Panc1 (cell line): Measurements from ENCODE around the gene SUSD4. TPM values are rescaled to one million over a fixed set of nuclear protein-coding genes. Genes with fewer than 3 reads are reported as not detected.

ENCODE experiments used
- ATAC-seq: fragments of 200-7000 bp; cut with Tn5 transposase; 2 replicates; pipeline ENCODE4 v1.9.1; 2020; ENCODE audit warnings: mild to moderate bottlenecking, moderate library complexity
- BruUV-seq: library from RNA; stranded (reverse); fragments of 400-500 nt; replicated peaks from 2 replicates; lab custom pipeline; 2021; lab: Mats Ljungman, UMichigan
- CTCF ChIA-PET: fragments of 300-600 bp; sonication (Branson Sonifier 250); formaldehyde crosslinking; loops from one replicate; lab custom pipeline; 2022; ENCODE audit warnings: antibody characterized with exemption; lab: Charles Lee
- POLR2A ChIA-PET: fragments of 300-600 bp; sonication (Branson Sonifier 250); formaldehyde crosslinking; loops from one replicate; lab custom pipeline; 2022; ENCODE audit warnings: antibody characterized with exemption; lab: Charles Lee
- DNase-seq: peaks from one replicate; pipeline ENCODE4 v3.0.0-alpha.2; 2010; ENCODE audit warnings: low read depth, low spot score
- H3K27ac ChIP-seq: 2 replicates; pipeline ENCODE4 v1.5.1; 2011; ENCODE audit warnings: mild to moderate bottlenecking, low read length, inconsistent platforms
- H3K27me3 ChIP-seq: fragments of 200-500 bp; sonication (Bioruptor generic); 2 replicates; pipeline ENCODE4 v1.6.0; 2014; ENCODE audit warnings: low read length, inconsistent platforms; ENCODE audit not compliant: control insufficient read depth, insufficient read depth
- H3K36me3 ChIP-seq: fragments of 200-500 bp; sonication (Bioruptor generic); 2 replicates; pipeline ENCODE4 v1.5.1; 2014; ENCODE audit warnings: inconsistent platforms, mild to moderate bottlenecking, low read length, moderate library complexity; ENCODE audit not compliant: control insufficient read depth, insufficient read depth
- H3K4me1 ChIP-seq: 2 replicates; pipeline ENCODE4 v1.5.1; 2011; ENCODE audit warnings: inconsistent platforms, mild to moderate bottlenecking, low read length, moderate library complexity; ENCODE audit not compliant: control insufficient read depth, insufficient read depth
- H3K4me3 ChIP-seq, 2 experiments: 2 replicates each; pipeline ENCODE4 v1.5.1; 2011 to 2012; ENCODE audit warnings: low read depth in 2 of 2, low read length in 2 of 2, mild to moderate bottlenecking in 2 of 2, inconsistent platforms in 1 of 2, moderate library complexity in 1 of 2
- H3K9me3 ChIP-seq: fragments of 200-500 bp; sonication (Bioruptor generic); 2 replicates; pipeline ENCODE4 v1.5.1; 2014; ENCODE audit warnings: low read depth, mild to moderate bottlenecking, inconsistent platforms, low read length, moderate library complexity; ENCODE audit not compliant: control insufficient read depth, insufficient read depth
- POLR2AphosphoS5 ChIP-seq: IDR thresholded peaks from 2 replicates; pipeline ENCODE4 v1.6.1; 2012; ENCODE audit warnings: mild to moderate bottlenecking, low read depth, low read length, moderate library complexity
- REST ChIP-seq, 2 experiments: IDR thresholded peaks; 2 replicates each; pipeline ENCODE4 v1.6.1; 2011 to 2012; ENCODE audit warnings: low read depth in 2 of 2, control low read depth in 1 of 2, low read length in 1 of 2, mild to moderate bottlenecking in 1 of 2, moderate library complexity in 1 of 2; ENCODE audit not compliant: insufficient read depth in 1 of 2
- SIN3A ChIP-seq: IDR thresholded peaks from 2 replicates; pipeline ENCODE4 v1.6.1; 2012; ENCODE audit warnings: low read depth, mild to moderate bottlenecking, low read length, moderate library complexity, borderline replicate concordance; ENCODE audit not compliant: insufficient read depth
- TCF7L2 ChIP-seq: IDR thresholded peaks from 2 replicates; pipeline ENCODE4 v1.6.1; 2011; ENCODE audit warnings: mild to moderate bottlenecking, low read depth, low read length, inconsistent platforms
- in situ Hi-C: cut with HindIII; loops from 2 replicates; pipeline ENCODE4 v1.10.0; 2016; ENCODE audit warnings: low sequenced_read_pairs, low pct_unique_long_range_greater_than_20kb
- intact Hi-C: fragments of 100-400 bp; cut with micrococcal nuclease; formaldehyde crosslinking; loops from one replicate; pipeline ENCODE4 v1.10.0; 2022; ENCODE audit not compliant: unreplicated experiment
- total RNA-seq: library from RNA; stranded (reverse); gene quantifications from one replicate; pipeline ENCODE4 v1.2.1, GENCODE V29; 2021; ENCODE audit not compliant: unreplicated experiment
- TF ChIP-seq, protein P1 (sequence below): fragments of 450-650 bp; IDR thresholded peaks from 2 replicates; pipeline ENCODE4 v1.5.1; 2017; ENCODE audit warnings: mild to moderate bottlenecking

The SUSD4 gene
- total RNA-seq, 1 experiment from 2014 or later, result 0.28 TPM

- Histone ChIP-seq H3K36me3 (no peaks in the 10 kb centered on the region), H3K4me3 (no peak overlapping the region), H3K9me3 (no peaks in the 10 kb centered on the region), H3K27ac (no peak overlapping the region), H3K4me1 (no peaks in the 10 kb centered on the region), H3K27me3 (no peaks in the 10 kb centered on the region)
- no peak for ATAC-seq
- ChIA-PET CTCF (no interaction called here), POLR2A (no interaction called here)
- BruUV-seq, result no TSS peak
- in situ Hi-C loops (no loop called here), intact Hi-C loops (no loop called here)
- TF ChIP-seq TCF7L2, result no peak
- TF ChIP-seq POLR2AphosphoS5, result no peak
- no peak for TF ChIP-seq REST (IDR thresholded peaks at IDR 0.05; ENCODE audit: insufficient read depth in 1 of 2, low read depth in 2 of 2, low read length in 1 of 2)
- TF ChIP-seq, protein P1, sequence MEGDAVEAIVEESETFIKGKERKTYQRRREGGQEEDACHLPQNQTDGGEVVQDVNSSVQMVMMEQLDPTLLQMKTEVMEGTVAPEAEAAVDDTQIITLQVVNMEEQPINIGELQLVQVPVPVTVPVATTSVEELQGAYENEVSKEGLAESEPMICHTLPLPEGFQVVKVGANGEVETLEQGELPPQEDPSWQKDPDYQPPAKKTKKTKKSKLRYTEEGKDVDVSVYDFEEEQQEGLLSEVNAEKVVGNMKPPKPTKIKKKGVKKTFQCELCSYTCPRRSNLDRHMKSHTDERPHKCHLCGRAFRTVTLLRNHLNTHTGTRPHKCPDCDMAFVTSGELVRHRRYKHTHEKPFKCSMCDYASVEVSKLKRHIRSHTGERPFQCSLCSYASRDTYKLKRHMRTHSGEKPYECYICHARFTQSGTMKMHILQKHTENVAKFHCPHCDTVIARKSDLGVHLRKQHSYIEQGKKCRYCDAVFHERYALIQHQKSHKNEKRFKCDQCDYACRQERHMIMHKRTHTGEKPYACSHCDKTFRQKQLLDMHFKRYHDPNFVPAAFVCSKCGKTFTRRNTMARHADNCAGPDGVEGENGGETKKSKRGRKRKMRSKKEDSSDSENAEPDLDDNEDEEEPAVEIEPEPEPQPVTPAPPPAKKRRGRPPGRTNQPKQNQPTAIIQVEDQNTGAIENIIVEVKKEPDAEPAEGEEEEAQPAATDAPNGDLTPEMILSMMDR, result no peak
- no peak for TF ChIP-seq SIN3A
- DNase-seq, result no peak
Measured at GRCh38 chr1:223204424-223204823, 159.6 kb downstream of the SUSD4 start.

DNA sequence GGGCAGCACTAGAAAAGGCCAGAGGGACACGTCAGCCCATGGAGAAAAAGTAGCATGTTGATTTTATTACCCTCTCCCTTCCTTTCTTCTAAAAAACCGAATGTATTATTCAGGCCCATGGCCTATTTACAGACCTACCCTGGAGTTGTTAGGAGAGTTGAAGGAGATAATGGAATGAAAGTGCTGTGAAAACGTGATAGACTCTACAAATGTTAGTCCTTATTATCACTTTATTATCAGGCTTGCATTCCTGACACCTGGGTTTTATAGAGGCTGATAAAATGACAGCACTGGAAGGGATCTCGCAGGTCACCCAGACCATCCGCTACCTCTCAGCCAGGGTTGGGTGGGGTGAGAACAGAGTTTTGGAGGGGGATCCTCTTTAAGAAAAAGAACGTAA lies 160.3 kb downstream of the SUSD4 start:
- H3K27ac ChIP-seq, result no peak overlapping the region
- ATAC-seq (no peak), DNase-seq (no peak)
- H3K4me1 ChIP-seq, result no peaks in the 10 kb centered on the region
- no TSS peak for BruUV-seq
- H3K4me3 ChIP-seq, result no peak overlapping the region
- ChIA-PET POLR2A (no interaction called here), CTCF (no interaction called here)
- TF ChIP-seq, protein P1, result no peak
- no peak for TF ChIP-seq TCF7L2
- no peak for TF ChIP-seq SIN3A
- no peak for TF ChIP-seq REST (IDR thresholded peaks at IDR 0.05; ENCODE audit: insufficient read depth in 1 of 2, low read depth in 2 of 2, low read length in 1 of 2)
- TF ChIP-seq POLR2AphosphoS5, result no peak
- in situ Hi-C loops, result no loop called here
- intact Hi-C loops, result no loop called here
- H3K9me3 ChIP-seq, result no peaks in the 10 kb centered on the region
- no peaks in the 10 kb centered on the region for H3K27me3 ChIP-seq
- no peaks in the 10 kb centered on the region for H3K36me3 ChIP-seq
